NCI-H226 (cell line): ENCODE data around the gene POFUT2.

Experiments
- DNase-seq: peaks from one replicate; pipeline ENCODE4 v3.0.0-alpha.2; 2015

Gene POFUT2

DNA sequence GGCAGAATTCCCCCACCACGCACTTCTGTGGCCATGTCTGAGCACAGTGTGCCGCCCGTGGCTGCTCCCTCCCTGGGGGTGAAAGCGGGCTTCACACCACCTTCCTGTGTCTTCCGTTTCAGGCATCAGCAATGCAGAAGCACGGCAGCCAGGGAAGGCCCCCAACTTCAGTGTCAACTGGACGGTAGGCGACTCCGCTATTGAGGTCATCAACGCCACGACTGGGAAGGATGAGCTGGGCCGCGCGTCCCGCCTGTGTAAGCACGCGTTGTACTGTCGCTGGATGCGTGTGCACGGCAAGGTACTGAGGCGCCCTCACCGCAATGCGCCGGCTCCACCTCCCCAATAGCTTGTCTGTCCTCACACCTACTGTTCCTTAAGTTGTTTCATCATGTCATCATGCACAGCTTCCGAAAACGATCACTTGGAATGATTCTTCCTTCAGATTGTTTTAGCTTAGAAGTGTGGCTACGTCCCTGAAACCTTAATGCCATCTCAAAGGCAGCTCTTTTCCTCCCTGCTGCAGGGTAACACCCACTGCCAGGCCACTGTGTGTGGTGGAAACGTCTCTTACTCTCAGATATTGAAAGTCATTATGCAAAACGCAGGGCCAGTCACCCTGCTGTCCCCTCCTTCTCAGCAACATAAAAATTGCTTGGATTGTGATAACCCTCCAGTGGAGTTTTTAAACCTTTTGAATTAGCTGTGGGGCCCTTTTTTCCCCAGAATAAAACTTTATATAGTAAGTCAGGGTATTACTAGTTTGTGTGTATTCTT, 66.8 kb downstream of the POFUT2 start:
- DNase-seq = no peak

GRCh38 chr21:45220071-45220481, 67.6 kb downstream of the POFUT2 start:
- DNase-seq = no peak

DNA sequence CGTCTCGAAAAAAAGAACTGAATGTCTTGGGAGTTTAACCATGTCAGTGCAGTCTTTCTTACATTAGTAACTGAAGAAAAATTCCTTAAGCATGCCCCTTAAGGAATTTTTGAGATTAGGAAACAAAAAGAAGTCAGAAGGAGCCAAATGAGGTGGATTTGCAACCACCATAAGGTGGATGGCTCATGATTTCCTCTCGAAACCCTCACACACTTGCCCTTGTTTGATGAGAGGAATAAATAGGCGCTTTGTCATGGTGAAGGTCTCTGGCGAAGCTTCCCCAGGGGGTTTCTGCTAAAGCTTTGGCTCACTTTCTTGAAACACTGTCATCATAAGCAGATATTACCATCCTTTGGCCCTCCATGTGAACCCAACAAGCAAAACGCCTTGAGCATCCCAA, 68.2 kb downstream of the POFUT2 start:
- DNase-seq = no peak

- DNase-seq = no peak
Measured at GRCh38 chr21:45217010-45217409, 70.7 kb downstream of the POFUT2 start.

- no peak for DNase-seq
Measured at GRCh38 chr21:45215213-45215612, 72.5 kb downstream of the POFUT2 start.
